Amygdala (tissue), 56 donors: ENCODE measurements around the gene EEF1AKMT1.
"Not testable (repeated sequence)": the region's sequence is repeated elsewhere in the genome, so short reads cannot be mapped to it uniquely, and the experiment has no call there.

Source experiments
- DNase-seq, 56 donors: peaks; one replicate each; lab custom pipeline; 2025; lab: John Stamatoyannopoulos, UW

Gene EEF1AKMT1

DNA sequence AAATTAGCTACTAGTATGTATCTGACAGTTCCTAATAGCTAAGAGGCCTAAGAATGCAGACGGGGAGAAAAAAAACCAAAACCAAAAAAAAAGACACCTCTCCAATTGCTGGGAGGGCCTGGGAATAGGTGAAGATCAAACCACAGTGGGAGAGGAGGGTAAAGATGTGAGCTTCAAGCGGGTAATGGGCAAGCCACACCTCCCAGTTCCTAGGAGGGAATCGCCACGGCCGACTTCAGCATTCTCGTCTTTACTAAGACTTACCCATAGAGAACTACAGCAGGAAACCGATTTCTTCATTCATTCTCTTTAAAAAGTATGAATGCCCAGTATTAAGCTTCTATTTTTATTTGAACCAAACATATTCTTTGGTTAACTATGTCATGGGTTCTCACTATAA is 5.6 kb upstream of the EEF1AKMT1 start:
- DNase-seq = no peak

DNA sequence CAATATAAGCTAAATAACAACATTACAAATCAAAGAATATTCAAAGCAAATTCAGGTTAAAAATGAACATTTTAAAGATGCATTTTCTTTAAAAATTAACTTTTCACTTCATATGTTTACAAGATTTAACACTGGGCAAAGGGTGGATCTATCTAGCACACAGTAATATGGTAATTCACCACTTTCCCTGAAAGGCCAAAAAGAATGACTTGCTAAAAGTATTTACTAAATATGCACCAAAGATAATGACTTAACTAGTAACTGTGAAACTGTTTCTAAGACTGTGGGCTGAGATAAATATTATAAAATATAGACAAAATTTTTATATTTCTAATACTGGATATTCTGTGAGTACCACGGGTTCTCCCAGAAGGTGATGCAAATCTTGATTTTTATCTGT is 4.5 kb upstream of the EEF1AKMT1 start:
- no peak for DNase-seq

DNA sequence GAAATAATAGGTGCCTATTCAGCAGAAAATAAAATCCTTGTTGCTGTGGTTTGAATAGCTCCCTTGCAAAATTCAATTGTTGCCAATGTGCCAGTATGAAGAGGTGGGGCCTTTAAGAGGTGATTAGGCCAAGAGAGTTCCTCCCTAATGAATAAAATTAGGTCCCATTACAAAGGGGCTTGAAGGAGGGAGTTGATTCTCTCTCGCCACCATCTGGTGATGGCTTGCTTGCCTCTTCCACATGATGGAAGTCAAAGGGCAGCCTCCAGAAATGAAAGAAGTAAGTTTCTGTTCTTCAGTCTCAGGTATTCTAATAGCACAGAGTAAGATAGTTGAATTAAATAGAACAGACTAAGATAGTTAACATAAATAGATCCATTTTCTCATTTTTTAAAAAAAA is 3.0 kb upstream of the EEF1AKMT1 start:
- no peak for DNase-seq

DNA sequence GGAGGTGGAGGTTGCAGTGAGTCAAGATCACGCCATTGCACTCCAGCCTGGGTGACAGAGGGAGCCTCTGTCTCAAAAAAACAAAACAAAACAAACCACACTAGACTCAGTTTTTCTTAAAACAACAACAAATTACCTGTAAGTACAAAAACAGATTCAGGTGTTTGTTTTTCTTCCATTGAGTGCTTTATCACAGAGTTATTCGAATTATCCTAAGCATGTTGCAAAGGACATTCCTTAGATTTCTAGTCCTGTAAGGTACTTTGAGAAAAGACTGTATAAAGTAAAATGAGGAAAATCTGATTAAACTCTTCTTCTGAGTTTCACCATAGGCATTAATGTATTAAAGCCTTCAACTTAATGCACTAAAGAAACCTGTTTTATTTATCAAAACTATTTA is 2.2 kb upstream of the EEF1AKMT1 start:
- DNase-seq = no peak

DNA sequence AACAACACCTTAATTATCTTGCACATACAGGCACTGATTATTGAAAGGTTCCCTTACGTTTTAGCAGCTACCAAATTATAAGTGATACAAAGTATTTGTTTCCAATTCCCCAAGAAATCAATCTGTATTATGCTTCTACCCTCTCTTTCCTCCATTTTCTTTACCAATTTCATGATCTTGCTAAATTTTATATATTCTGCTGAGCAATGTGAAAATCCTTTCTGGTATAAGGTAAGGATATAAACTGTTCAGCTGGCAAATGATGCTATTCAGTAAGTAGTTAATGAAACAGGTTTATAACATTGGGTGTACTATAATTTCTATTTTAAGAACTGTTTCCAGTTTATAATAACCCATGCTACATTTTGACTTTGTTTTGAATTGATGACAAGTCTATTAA is 985 bp upstream of the EEF1AKMT1 start:
- DNase-seq = no peak

DNA sequence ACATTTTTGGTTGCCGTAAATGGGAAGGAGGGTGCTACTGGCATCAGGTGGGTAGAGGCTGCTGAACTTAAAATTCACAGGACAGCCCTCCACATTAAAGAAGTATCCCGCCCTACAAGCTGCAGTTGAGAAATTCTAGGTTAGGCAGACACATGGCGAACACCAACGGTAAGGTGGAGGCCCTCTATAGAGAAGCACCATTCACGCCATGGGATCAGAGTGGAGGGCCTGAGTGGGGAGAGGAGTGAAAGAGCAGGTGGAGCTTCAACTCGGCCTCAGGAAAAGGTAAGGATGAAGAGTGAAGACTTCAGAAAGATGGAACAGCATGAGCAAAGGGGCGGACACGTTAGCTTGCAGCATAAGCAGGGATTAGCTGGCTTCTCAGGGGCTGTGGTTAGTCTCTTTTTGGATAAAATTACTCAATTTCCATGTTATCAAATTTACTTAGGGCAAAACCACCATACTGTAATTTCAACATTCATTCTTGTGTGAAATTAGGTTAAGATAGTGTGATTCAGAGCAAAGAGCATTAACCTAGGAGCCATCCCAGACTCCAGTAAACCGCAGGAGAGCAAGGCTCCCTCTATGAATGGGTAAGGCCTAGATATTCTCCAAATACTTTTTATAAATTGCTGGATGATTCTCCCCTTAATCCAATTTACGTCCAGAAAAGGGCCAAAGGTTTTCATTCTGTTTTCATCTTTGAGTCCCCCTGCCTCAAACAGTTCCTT is 1.2 kb downstream of the EEF1AKMT1 start:
- DNase-seq = no peak

DNA sequence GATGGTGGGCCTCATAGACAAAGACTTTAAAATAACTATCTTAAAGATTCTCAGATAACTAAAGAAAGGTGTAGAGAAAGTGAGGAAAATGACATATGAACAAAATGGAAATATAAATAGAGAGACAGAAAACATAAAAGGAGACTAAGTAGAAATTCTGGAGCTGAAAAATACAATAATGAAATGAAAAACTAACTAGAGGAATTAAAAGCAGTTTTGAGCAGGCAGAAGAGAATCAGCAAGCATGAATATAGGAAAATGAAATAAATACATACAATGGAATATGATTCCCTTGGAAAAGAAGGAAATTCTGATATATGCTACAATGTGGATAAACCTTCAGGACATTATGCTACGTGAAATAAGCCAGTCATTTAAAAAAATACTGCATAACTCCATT is 3.9 kb downstream of the EEF1AKMT1 start:
- no peak for DNase-seq

DNA sequence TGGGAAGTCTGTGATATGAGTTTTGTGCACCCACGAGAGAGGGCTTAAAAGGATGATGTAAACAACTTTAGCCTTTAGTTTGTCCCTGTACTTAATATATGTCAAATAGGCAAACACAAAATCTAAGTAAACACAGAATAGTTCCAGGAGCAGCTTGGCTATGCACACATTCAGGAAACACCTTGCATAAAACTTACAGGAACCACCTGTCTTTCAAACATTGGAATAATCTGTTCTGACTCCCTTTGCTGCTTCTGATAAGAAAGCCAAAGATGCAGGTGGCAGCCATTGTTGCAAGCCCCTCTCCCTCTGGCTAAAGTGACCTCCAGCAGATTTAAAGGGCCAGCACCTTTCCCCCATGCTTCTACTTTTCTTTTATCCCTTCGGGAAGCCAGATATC is 4.7 kb downstream of the EEF1AKMT1 start:
- DNase-seq = no peak

DNA sequence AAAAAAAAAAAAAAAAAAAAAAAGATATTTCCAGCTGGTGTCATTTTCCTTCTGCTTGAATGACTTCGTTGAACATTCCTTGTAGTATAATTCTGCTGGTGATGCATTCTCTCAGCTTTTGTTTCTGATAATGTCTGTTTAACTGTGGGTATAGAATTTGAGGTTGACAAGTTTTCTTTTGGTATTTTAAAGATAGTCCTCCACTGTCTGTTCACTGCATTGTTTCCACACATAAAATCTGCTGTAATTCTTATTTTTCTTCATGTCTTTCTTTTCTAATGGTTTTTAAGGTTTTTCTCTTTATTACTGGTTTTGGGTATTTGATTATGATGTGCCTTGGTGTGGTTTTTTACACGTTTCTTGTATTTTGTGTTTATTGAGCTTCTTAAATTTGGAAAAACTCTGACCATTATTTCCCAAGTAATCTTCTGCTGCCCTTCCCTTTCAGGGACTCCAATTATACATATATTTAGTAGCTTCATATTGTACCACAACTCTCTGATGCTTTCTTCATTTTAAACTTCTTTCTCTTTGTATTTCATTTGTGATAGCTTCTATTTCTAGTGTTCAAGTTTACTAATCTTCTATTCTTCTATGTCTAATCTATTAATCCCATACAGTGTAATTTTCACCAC is 6.3 kb downstream of the EEF1AKMT1 start:
- no peak for DNase-seq

DNA sequence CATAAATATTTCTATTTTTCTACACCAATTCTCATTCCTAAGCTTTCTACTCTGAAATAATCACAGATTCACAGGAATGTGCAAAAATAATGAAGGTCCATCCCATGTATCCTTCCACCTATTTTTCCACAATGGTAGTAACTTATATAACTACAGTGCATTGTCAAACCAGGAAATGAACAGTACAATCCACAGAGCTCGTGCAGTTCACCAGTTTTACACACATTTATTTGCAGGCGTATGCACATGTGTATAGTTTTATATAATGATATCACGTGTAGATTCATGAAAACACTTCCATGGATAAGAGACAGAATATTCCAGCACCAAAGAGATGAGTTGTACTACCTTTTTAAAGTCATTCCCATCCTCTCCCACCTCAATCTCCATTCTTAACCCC is 12.9 kb downstream of the EEF1AKMT1 start:
- no peak for DNase-seq

DNA sequence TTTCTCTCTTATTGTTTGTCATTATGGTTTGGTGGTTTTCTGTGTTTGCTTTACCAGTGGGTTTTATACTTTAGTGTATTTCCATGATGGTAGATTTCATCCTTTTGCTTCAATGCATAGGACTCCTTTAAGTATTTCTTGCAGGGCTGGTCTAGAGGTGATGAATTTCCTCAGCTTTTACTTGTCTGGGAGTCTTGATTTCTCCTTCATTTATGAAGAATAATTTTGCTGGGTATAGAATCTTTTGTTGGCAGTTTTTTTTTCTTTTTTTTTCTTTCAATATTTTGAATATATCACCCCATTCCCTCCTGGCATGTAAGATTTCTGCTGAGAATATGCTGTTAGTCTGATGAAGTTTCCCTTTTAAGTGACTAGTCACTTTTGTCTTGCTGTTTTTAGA is 19.8 kb downstream of the EEF1AKMT1 start:
- no peak for DNase-seq

DNA sequence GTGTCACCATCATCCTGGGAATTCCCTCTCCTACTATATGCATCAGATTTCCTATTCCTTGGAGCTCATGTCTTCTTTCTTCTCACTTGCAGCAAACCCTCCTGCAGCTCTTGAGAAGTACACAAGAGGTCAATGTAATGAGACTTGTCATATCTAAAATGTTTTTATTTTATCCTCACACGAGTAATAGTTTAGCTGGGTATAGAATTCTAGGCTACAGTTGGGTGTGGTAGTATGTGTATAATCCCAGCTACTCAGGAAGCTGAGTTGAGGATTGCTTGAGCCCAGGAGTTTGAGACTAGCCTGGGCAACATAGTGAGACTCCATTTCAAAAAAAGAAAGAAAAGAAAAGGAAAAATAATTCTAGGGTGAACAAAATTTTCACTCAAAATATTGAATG is 24.4 kb downstream of the EEF1AKMT1 start:
- DNase-seq = no peak

DNA sequence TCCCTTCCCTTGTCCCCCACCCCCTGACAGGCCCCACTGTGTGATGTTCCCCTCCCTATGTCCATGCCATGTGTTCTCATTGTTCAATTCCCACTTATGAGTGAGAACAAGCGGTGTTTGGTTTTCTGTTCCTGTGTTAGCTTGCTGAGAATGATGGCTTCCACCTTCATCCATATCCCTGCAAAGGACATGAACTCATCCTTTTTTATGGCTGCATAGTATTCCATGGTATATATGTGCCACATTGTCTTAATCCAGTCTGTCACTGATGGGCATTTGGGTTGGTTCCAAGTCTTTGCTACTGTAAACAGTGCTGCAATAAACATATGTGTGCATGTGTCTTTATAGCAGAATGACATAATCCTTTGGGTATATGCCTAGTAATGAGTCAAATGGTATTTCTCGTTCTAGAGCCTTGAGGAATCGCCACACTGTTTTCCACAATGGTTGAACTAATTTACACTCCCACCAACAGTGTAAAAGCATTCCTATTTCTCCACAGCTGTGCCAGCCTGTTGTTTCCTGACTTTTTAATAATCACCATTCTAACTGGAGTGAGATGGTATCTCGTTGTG is 29.8 kb downstream of the EEF1AKMT1 start:
- not testable (repeated sequence) for DNase-seq

DNA sequence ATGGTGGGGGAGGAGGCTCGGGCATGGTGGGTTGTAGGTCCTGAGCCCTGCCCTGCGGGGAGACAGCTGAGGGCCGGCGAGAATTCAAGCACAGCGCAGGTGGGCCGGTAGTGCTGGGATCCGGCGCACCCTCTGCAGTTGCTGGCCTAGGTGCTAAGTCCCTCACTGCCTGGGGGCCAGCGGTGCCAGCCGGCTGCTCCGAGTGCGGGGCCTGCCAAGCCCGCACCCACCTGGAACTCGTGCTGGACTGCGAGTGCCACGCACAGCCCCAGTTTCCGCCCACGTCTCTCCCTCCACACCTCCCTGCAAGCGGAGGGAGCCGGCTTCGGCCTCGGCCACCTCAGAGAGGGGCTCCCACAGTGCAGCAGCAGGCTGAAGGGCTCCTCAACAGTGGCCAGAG is 33.7 kb downstream of the EEF1AKMT1 start:
- DNase-seq = no peak

DNA sequence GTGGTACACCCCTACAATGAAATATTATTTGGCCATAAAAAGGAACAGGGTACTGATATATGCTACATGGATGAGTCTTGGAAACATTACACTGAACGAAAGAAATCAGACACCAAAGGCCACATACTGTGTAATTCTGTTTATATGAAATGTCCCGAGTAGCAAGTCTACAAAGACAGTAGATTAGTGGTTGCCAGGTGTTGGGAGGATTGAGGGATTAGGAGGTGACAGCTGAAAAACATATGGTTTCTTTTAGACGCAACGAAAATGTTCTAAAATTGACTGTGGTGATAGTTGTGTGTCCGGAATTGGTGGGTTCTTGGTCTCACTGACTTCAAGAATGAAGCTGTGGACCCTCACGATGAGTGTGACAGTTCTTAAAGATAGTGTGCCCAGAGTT is 35.1 kb downstream of the EEF1AKMT1 start:
- DNase-seq = no peak

DNA sequence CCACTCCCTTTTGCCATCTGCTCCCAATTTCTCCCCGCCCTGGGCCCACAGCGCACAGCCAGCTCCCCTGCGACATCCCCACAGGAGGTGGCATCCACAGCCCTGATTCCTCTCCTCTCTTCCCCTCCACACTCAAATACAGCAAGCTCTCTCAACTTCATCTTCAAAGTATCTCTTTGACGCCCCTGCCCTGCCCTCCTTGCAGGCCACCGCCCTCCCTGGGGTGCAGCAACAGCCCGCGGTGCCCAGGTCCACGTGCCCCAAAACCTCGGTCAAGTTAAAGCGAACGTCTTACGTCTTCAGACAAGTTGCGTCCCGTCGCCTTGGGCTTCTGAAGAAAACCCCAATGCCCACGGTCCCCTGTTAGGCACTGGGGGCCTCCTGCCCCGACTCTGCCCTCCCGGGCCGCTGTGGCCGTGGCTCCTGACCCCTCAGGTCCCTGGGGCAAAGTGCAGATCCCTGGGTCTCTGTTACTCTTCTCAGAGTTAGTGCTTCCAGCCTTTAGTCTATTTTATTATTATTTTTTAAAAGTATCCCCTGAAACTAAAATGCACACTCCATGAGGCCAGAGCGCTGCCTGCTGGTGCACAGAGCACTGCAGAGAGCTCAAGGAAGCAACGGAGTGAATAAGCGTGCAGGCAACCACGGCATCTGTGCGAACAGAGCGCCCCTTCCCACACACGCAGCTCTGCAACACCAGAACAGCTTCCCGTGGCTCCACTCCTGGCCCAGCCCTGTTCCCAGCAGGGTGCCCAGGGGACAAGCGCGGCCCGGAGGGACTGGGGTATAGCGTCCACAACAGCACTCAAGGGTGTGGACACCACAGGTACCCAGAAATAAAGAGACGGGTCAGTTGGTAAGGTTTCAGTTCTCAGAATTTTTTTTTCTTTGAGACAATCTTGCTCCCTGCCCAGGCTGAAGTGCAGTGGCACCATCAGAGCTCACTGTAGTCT is 43.9 kb downstream of the EEF1AKMT1 start:
- DNase-seq = no peak

DNA sequence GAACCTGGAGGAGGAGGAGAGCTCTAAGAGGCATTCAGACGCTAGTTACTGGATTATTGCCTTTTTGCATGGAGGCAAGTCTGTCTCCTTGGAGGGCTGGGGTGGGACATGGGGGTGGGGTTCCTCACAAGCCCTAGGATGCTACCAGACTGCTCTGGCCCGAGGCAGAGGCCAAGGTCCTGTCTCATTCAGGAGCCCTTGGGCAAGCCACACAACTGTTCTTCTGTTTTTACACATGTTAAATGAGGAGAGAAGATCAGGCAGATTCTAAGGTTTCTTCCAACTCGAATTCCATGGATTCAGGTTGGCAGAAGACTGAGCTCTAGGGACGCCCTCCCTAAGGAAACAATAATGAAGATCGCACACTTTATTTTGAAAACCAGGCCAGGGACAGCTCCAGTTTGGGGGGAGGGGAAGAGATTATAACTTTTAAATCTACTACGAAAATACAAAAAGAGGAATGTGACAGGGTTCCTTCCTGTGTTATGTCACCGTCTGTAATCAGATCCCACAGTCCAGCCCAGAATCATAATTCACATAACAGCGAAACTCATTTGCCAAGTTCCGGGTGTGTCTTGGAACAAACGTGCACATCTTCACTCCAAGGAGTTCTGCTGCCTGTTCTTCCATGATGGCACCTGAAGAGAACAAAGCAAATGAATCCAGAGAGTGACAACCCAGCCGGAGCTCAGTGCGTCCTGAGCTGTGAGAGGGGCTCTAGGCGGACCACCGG is 45.0 kb downstream of the EEF1AKMT1 start:
- no peak for DNase-seq

DNA sequence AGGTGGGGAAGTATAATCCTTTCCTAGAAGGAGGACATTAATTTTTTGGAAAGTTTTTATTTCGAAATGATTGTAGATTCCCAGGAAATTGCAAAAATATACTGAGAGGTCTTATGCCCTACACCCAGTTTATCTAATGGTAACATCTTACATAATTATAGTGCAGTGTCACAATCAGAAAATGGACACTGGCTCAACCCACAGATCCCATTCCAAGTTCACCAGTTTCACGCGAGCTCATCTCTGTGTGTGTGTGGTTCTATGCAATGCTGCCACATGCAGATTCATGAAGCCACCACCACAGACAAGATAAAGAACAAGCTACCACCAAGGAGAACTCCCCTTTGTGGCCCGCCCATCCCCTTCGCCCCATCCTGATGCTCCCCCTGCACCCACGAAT is 45.9 kb downstream of the EEF1AKMT1 start:
- no peak for DNase-seq

DNA sequence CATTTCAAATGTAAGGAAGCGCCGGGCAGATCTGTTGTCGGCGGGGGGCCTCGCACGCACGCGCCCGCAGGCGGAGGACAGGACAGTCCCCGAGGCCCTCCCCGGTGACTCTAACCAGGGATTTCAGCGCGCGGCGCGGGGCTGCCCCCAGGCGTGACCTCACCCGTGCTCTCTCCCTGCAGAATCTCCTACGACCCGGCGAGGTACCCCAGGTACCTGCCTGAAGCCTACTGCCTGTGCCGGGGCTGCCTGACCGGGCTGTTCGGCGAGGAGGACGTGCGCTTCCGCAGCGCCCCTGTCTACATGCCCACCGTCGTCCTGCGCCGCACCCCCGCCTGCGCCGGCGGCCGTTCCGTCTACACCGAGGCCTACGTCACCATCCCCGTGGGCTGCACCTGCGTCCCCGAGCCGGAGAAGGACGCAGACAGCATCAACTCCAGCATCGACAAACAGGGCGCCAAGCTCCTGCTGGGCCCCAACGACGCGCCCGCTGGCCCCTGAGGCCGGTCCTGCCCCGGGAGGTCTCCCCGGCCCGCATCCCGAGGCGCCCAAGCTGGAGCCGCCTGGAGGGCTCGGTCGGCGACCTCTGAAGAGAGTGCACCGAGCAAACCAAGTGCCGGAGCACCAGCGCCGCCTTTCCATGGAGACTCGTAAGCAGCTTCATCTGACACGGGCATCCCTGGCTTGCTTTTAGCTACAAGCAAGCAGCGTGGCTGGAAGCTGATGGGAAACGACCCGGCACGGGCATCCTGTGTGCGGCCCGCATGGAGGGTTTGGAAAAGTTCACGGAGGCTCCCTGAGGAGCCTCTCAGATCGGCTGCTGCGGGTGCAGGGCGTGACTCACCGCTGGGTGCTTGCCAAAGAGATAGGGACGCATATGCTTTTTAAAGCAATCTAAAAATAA is 52.1 kb downstream of the EEF1AKMT1 start:
- peak in 2 of 56 donors; percentile 46 to 55 for DNase-seq
